Measurements from ENCODE around the gene STAMBPL1.

DNA sequence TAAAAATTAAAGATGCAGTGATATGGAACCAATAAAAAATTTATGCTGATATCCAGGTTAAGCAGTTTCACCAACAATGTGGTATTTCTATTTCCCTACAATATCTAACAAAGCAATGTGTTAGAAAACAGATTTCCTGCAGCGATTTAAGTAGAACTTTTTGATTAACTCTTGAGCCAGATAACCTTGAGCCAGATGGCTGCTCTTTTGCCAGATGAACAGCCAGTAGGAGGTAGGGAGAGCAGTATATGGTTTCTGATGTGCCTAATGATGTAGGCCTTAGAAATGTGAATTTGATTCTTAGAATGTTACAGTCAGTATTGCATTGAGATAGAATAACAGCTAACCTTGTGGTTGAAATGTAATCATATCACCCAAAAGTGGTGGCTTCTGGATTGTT, 31.1 kb downstream of the STAMBPL1 start:
- TF ChIP-seq CTCF (IDR thresholded peaks at IDR 0.05; ENCODE audit: insufficient read depth, low read depth, low read length) (no peak), EZH2 (IDR thresholded peaks at IDR 0.05; ENCODE audit: insufficient read depth, low read length) (no peak)

Data from astrocyte (in vitro differentiated cells and primary cell).